ENCODE data around the gene C9orf78. TPM values are rescaled to one million over a fixed set of nuclear protein-coding genes. Genes with fewer than 3 reads are reported as not detected.

Gene C9orf78
- total and polyA plus RNA-seq, 9 of the 15 experiments (the other 6 are each of a cell fraction or from before 2014, with no cell fraction given): 94.6 to 266 (median 202) TPM

- TF ChIP-seq CHD7 (IDR thresholded peaks at IDR 0.05; ENCODE audit: low read depth, low read length) (no peak), MAX (CRISPR knock-in tag; IDR thresholded peaks at IDR 0.05) (no peak), ZBTB2 (IDR thresholded peaks at IDR 0.05) (peak; percentile 80), TFAM (CRISPR knock-in tag; conservative IDR thresholded peaks at IDR 0.05) (no peak), RHOXF2B (CRISPR knock-in tag; conservative IDR thresholded peaks at IDR 0.05) (no peak), ZNF174 (CRISPR knock-in tag; IDR thresholded peaks at IDR 0.05) (no peak), HOMEZ (CRISPR knock-in tag; IDR thresholded peaks at IDR 0.05) (no peak), MCM7 (IDR thresholded peaks at IDR 0.05) (0 out of 4 replicates have a peak, but pooled peaks of 1 of the 2 experiments have one; percentile 64), CHAMP1 (IDR thresholded peaks at IDR 0.05) (no peak)
Measured at GRCh38 chr9:129779560-129780190, 55.4 kb downstream of the C9orf78 start (continued).
